Measurements from ENCODE around the gene MRPL16.

The MRPL16 gene

DNA sequence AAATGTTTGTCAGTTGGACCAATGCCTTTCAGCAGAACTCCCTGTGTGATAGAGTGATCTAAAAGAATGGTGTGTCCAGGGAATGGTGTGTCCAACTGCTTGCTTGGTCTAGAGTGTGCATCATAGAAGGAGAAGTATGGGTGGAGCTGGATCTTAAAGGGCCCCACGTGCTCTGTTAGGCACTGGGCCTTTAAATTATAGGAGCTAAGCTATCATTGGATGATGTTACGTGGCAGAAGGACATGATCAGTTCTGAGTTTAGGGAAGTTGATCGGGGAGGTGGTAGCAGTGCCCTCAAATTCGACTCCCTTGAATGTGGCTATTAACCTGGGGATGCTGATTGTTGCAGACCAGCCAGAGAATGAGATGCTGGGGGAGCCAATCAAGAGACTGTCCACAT lies 39.0 kb downstream of the MRPL16 start:
- DNase-seq = no peak

DNA sequence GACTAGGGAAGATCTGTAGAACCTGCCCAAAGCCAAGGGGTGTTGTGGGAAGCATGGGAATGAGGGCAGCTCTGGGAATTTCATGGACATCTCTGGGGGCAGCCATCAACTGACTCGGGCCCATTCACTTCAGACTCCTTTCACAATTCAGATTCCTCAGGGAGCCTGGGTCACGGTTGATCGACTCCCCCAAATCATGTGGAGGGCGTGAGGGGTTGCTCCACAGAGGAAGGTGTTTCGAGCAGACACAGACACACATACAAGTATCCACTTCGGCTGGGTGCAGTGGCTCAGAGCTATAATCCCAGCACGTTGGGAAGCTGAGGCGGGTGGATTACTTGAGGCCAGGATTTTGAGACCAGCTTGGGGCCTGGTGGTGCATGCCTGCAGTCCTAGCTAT lies 39.7 kb downstream of the MRPL16 start:
- no peak for DNase-seq

DNA sequence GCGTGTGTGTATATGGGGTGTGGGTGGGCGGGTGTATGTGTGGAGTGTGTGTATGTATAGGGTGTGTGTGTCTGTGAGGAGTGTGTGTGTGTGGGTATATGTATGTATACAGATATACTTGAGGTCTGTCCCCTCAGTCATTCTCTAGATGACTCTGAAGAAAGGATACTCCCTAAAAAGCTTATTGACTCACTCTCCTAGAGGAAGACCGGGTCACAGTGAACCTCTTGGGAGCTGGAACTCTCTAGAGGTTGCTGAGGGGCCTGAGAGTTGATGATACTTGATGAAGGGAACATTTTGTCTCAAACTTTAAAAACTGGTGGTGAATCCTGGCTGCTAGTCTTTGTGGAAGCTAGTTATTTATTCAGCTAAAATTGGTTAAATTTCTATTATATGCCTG lies 40.3 kb downstream of the MRPL16 start:
- no peak for DNase-seq

DNA sequence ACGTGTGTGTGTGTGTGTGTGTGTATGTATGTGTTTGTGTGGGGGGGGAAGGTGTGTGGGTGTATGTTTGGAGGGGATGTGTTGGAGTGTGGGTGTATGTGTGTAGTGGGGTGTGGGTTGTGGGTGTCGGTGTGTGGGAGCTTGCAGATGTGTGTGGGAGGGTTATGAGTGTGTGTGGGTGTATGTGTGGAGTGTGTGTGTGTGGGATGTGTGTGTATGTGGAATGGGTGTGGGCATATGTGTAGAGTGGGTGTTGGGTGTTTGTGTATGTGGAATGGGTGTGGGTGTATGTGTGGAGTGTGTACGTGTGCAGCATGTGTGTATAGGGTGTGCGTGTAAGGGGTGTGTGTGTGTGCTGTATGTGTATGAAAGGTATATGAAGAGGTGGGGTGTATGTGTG lies 40.8 kb downstream of the MRPL16 start:
- no peak for DNase-seq

DNA sequence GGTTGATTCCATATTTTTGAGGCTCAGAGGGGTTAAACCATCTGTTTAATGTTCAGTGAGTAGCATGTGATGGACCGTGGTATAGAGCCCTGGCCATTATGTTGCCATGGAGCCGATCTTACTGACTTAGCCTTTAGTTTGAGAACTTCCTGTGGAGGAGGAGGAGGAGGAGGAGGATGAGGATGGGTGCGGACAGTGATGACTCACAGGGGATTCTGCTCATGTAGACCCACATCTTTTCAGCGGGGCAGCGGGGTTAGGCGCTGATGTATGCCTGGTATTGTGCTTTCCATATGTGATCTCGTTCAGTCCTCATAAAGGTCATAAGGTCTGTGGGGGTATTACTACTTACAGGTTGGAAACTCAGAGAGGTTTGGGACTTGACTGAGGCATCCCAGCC lies 41.5 kb downstream of the MRPL16 start:
- no peak for DNase-seq

DNA sequence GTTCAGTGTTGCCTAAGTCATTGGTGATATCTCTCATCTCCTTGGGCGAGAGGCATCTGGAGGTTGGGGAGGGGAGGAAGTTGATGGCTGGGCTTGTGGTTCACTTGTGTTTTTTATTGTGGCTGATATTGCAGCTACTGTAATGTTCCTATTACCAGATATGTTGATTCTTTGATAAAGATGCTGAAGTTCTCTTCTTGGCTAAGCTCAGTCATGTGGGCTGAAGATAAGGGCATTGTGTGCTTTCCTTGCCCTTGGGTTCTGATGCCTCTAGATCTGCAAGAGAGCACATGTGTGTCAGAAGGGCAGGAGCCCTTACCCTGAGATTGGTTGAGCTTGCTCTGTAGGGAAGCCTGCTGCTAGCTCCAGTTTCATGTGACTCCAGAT lies 43.4 kb downstream of the MRPL16 start:
- DNase-seq = no peak

DNA sequence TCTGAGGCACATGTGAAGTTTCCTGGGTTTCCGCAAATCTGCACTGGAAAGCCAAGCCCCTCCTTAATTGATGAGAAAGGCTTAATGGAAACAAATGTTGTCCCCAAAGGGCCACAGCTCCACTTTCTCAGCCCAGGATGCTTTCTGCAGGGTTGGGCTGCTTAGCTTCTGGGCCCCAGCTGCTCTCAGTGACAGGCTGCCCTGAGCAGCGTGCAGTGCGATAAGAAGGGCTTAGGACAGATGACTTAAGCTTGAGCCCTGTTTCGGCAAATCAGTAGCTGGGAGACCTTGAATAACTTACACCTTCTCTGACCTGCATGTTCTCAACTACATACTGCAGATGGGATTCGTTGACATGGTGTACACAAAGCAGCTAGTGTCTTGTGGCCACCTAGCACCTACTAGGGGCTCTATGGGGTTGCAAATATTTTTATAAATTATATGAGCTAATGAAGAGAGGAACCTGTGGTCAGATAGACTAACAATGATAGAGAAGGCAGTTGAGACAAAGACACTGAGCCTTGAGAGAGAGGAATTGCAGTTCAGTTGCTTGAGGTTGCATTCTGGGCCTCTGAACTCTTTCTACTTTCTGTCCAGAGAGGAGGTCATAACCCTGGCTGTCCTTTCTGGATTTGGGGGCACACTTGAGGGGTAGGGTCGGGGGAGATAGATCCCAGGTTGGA lies 43.9 kb downstream of the MRPL16 start:
- no peak for DNase-seq

DNA sequence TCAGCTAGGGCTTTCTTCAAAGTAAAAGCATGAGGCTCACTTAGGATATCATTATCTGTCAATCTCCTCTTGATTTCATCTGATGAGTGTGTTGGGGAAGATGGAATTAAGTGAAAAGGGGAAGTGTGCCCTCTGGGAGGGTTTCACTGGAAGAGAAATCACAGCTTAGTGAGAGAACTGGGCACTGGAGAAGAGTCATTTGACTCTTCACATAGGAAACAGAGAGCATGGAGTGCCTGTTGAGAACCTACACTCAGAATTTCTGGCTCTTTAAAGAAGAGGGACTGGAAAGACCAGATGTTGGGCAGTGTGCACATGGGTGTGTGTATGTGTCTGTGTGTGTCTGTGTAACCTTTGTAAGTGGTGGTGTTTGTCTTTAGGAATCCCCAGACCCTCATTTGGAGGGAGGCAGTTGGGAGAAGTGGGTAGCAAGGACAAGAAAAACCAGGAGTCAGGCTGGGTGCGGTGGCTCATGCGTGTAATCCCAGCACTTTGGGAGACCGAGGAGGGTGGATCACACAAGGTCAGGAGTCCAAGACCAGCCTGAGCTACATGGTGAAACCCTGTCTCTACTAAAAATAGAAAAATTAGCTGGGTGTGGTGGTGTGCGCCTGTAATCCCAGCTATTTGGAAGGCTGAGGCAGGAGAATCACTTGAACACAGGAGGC lies 45.4 kb downstream of the MRPL16 start:
- DNase-seq = no peak

DNA sequence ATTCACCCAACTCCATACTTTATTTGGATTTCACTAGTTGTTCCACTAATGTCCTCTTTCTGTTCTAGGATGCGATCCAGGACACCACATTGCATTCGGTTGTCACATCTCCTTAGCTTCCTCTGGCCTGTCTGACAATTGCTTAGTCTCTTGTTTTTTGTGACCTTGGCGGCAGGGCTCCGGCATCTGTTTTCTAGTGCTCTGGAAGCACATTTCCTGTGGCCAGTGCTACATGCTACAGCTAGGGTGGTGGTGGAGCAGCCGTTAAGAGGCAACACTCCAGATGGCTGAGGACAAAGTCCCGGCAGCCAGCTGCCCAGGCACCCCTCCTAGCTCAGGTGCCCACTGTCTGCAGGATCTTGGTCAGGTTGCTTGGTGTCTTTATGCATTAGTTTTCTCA lies 48.6 kb downstream of the MRPL16 start:
- no peak for DNase-seq

DNA sequence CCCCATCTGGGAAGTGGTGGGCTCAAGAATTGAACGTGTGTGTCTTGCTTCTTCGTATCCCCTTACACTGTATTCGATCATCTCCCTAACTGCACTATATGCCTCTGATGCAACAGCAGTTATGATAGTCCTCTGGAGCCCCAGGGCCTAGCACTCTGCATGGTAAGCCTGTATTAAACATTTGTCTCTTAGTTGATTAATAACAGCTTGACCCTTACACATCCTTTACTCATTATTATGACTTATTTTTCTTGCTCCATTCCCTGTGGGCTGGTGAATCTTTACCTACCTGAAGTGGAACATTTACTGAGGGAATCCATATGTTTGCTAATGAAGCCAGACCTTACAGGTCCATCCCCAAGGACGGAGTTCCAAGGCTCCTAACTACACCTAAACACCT lies 49.8 kb downstream of the MRPL16 start:
- DNase-seq = no peak

DNA sequence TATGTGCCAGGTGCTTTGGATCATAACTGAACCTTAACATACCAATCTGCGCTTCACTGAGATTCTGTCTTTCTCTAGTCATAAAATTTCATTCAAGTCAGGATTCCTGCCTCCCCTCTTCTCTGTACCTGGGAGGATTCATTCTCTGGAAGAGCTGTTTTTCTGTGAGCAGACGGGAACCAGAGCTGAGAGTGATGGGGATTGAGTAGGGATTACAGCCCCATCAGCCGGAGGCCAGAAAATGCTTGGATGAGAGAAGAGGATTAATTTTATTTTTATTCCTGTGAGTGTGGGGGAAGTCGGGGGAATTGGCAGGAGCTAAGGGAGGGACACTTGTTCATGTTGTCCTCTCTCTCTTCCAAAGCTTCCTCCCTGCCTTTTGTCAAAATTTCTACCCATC lies 50.7 kb downstream of the MRPL16 start:
- no peak for DNase-seq

DNA sequence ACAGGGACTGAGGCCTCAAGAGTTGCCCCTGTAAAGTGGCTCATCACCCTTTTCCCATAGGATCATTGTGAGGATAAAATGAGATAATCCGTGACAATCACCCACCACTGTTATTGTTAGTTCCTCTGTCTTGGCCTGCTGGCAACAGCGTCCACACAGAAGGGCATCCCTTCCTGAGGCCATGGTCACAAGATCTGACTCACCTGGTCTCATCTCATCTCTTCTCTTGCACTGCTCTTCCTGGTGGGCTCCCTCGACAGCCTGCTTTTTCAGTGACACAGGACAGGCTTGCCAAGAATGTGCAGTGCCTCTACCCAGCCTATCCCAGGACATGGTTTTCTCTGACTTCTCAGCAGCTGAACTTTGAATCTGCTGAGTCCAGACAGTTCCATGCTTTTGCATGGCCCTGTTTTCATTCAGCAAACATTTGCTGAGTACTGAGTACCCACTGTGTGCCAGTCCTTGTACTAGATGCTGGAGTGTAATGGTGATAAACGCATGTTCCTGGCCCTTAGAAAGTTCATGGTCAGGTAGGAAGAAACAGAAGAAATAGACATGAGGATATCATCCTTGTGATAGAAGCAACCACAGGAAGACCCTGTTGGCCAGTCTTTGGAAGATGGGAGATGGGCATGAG lies 52.1 kb downstream of the MRPL16 start:
- DNase-seq = no peak

DNA sequence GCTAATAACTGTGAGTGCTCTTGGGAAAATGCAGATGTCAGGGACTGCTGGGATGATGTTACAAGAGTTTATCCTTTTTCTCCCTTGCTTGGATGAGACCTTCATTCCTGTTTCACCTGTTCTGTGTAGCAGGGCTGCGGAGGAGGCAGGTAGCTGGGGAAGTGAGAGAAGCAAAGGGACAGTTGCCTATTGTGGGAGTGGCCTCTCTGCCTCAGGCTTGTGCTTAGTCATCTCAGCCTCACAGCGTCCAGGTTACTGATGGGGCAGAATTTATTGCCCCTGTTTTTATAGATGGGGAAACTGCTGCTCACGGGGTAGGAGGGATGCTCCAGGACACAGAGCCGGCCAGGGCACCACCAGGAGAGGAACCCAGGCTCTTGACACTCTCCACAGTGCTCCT lies 53.7 kb downstream of the MRPL16 start:
- DNase-seq = no peak

DNA sequence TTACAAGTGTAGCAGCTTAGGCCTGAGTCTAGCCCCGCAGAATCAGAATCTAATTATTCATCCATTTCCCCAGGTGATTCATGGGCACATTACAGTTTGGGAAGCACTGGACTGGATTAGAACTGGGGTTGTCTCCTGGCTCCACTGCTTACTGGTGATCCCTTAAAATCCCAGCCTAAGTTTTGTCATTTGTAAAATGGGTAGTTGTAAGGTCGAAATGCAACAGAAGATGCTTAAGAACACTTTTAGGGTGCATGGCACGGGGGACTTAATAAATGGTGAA lies 54.1 kb downstream of the MRPL16 start:
- no peak for DNase-seq

Data from amygdala (tissue), 56 donors.